H1 (cell line): ENCODE measurements around the gene TCEAL7.
"Not testable (repeated sequence)": the region's sequence is repeated elsewhere in the genome, so short reads cannot be mapped to it uniquely, and the experiment has no call there.

Source experiments
- CREB1 ChIP-seq: IDR thresholded peaks from 2 replicates; pipeline ENCODE4 v1.6.1; 2012; ENCODE audit warnings: inconsistent platforms
- MAFK ChIP-seq: IDR thresholded peaks from 2 replicates; pipeline ENCODE4 v1.6.1; 2012; ENCODE audit warnings: low read depth, mild to moderate bottlenecking, improper control_type of control experiment, low read length
- POLR2A ChIP-seq, 2 experiments: IDR thresholded peaks; 1 replicate in 1 of 2; 2 replicates in 1 of 2; pipeline ENCODE4 v1.6.1; 2011; ENCODE audit warnings: low read depth in 2 of 2, low read length in 2 of 2, mild to moderate bottlenecking in 2 of 2; ENCODE audit errors: control extremely low read depth in 1 of 2
- TCF12 ChIP-seq: IDR thresholded peaks from 2 replicates; pipeline ENCODE4 v1.6.1; 2011; ENCODE audit warnings: low read depth, mild to moderate bottlenecking, low read length

DNA sequence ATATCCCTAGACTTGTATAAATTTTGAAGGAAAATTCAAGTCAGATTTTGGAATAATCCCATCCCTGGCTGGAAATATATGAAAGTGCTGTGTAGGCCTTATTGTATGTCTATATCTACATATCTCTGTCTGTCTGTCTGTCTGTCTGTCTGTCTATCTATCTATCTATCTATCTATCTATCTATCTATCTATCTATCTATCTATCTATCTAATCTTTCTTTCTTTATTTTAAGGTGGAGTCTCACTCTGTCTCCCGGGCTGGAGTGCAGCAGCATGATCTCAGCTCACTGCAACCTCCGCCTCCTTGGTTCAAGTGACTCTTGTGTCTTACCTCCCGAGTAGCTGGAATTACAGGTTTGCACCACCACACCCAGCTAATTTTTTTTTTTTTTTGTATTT is 29.6 kb downstream of the TCEAL7 start:
- TF ChIP-seq POLR2A (IDR thresholded peaks at IDR 0.05; ENCODE audit: control extremely low read depth in 1 of 2, low read depth in 2 of 2, low read length in 2 of 2); MAFK; TCF12; CREB1: not testable (repeated sequence)
